NT2/D1 (cell line): ENCODE results near the gene URAD.

Source experiments
- DNase-seq: peaks from one replicate; pipeline ENCODE4 v3.0.0-alpha.2; 2011; ENCODE audit warnings: low read depth, low spot score
- H3K27me3 ChIP-seq: 2 replicates; pipeline ENCODE4 v1.6.0; 2011; ENCODE audit warnings: mild to moderate bottlenecking; ENCODE audit not compliant: insufficient read length, insufficient read depth
- H3K36me3 ChIP-seq: 2 replicates; pipeline ENCODE4 v1.6.1; 2011; ENCODE audit warnings: mild to moderate bottlenecking, low read length, mixed read lengths; ENCODE audit not compliant: insufficient read depth, insufficient read length
- H3K4me1 ChIP-seq: 2 replicates; pipeline ENCODE4 v1.5.1; 2011; ENCODE audit not compliant: insufficient read depth, insufficient read length
- H3K4me3 ChIP-seq: 2 replicates; pipeline ENCODE4 v1.5.1; 2011; ENCODE audit warnings: low read depth; ENCODE audit not compliant: insufficient read length
- H3K9ac ChIP-seq: 2 replicates; pipeline ENCODE4 v1.6.0; 2011; ENCODE audit warnings: low read depth; ENCODE audit not compliant: insufficient read length
- H3K9me3 ChIP-seq: 2 replicates; pipeline ENCODE4 v1.5.1; 2011; ENCODE audit warnings: mild to moderate bottlenecking, low read length; ENCODE audit not compliant: insufficient read depth
- SUZ12 ChIP-seq: IDR thresholded peaks from 2 replicates; pipeline ENCODE4 v1.6.1; 2011; ENCODE audit not compliant: insufficient read length, insufficient read depth; ENCODE audit errors: extremely low read depth
- YY1 ChIP-seq: IDR thresholded peaks from 2 replicates; pipeline ENCODE4 v1.6.1; 2011; ENCODE audit not compliant: insufficient read length, insufficient read depth
- ZNF274 ChIP-seq: IDR thresholded peaks from 2 replicates; pipeline ENCODE4 v1.6.1; 2011; ENCODE audit warnings: mild to moderate bottlenecking, low read depth, low read length

Gene URAD

GRCh38 chr13:27997904-27998522 lies 9.5 kb upstream of the URAD start:
- DNase-seq = no peak
- Histone ChIP-seq H3K36me3 (no peaks in the 10 kb centered on the region), H3K4me1 (peaks cover 4% of the 10 kb centered on the region), H3K27me3 (peaks cover 11% of the 10 kb centered on the region), H3K4me3 (no peak overlapping the region), H3K9me3 (no peaks in the 10 kb centered on the region), H3K9ac (no peak overlapping the region)
- TF ChIP-seq SUZ12 (no peak), ZNF274 (no peak), YY1 (no peak)

GRCh38 chr13:27991881-27992280 lies 3.4 kb upstream of the URAD start:
- H3K4me1 ChIP-seq = no peaks in the 10 kb centered on the region
- no peaks in the 10 kb centered on the region for H3K9me3 ChIP-seq
- DNase-seq = no peak
- H3K27me3 ChIP-seq = peaks cover 45% of the 10 kb centered on the region
- TF ChIP-seq ZNF274 (no peak), SUZ12 (no peak), YY1 (no peak)
- no peaks in the 10 kb centered on the region for H3K36me3 ChIP-seq
- no peak overlapping the region for H3K4me3 ChIP-seq
- no peak overlapping the region for H3K9ac ChIP-seq

GRCh38 chr13:27985600-27985999 lies 2.9 kb downstream of the URAD start:
- Histone ChIP-seq H3K36me3 (no peaks in the 10 kb centered on the region), H3K4me3 (no peak overlapping the region), H3K4me1 (no peaks in the 10 kb centered on the region), H3K27me3 (peaks cover 94% of the 10 kb centered on the region), H3K9ac (no peak overlapping the region), H3K9me3 (no peaks in the 10 kb centered on the region)
- no peak for TF ChIP-seq ZNF274
- no peak for DNase-seq

DNA sequence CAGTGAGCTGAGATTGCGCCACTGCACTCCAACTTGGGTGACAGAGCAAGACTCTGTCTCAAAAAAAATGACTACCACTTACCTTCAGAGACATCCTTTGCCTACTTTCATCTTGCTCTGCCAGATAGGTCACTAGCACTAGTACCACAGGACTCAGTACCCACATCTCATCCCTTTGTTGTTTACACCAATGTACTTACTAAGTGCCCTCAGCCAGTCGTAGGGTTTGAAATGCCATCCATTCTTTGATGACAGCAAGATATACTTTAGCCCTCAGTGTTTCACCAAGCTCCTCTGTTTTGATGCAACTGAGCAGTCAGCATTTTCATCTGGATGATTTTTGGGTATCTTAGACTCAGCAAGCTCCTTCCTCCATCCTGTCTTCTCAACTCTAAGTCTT lies 6.1 kb downstream of the URAD start:
- no peak for TF ChIP-seq YY1
- no peak for TF ChIP-seq SUZ12
- TF ChIP-seq ZNF274 = no peak
- Histone ChIP-seq H3K4me3 (no peak overlapping the region), H3K9me3 (no peaks in the 10 kb centered on the region), H3K9ac (no peak overlapping the region), H3K36me3 (no peaks in the 10 kb centered on the region), H3K4me1 (peaks cover 2% of the 10 kb centered on the region), H3K27me3 (peaks cover 99% of the 10 kb centered on the region)
- no peak for DNase-seq

GRCh38 chr13:27981006-27981708 lies 7.3 kb downstream of the URAD start:
- H3K9ac ChIP-seq = no peak overlapping the region
- no peak overlapping the region for H3K4me3 ChIP-seq
- H3K4me1 ChIP-seq = peaks cover 2% of the 10 kb centered on the region
- H3K27me3 ChIP-seq = peaks cover 99% of the 10 kb centered on the region
- DNase-seq = no peak
- H3K36me3 ChIP-seq = no peaks in the 10 kb centered on the region
- no peaks in the 10 kb centered on the region for H3K9me3 ChIP-seq
- TF ChIP-seq SUZ12 = peak; percentile 95
- no peak for TF ChIP-seq ZNF274
- TF ChIP-seq YY1 = no peak

- no peak overlapping the region for H3K9ac ChIP-seq
- no peak for DNase-seq
- no peaks in the 10 kb centered on the region for H3K9me3 ChIP-seq
- H3K36me3 ChIP-seq = no peaks in the 10 kb centered on the region
- H3K27me3 ChIP-seq = peaks cover 99% of the 10 kb centered on the region
- TF ChIP-seq YY1 = no peak
- TF ChIP-seq SUZ12 = peak; percentile 95
- H3K4me1 ChIP-seq = peaks cover 2% of the 10 kb centered on the region
- H3K4me3 ChIP-seq = no peak overlapping the region
These were observed 8.1 kb downstream of the URAD start for GRCh38 chr13:27980280-27980998.

DNA sequence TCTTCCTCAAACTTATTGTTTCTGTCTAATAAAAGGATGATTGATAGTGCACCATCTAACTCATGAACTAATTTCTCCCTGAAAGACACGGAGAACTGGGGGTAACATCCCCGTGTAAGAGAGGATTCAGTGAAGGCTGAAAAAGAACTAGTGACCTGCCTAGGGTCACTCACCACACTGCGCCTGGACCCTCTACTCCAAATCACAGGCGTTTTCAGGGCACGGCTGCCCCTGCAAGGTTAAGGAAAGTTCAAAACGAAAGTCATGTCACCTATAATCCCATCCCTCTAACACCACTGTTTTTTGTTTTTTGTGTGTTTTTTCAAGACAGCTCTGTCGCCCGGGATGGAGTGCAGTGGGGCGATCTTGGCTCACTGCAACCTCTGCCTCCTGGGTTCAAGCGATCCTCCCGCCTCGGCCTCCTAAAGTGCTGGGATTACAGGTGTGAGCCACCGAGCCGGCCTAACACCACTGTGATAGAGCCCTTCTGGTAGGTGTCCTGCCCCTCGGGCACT lies 8.7 kb downstream of the URAD start:
- TF ChIP-seq SUZ12 (no peak), YY1 (no peak), ZNF274 (no peak)
- H3K4me3 ChIP-seq = no peak overlapping the region
- no peaks in the 10 kb centered on the region for H3K36me3 ChIP-seq
- H3K9me3 ChIP-seq = no peaks in the 10 kb centered on the region
- peaks cover 2% of the 10 kb centered on the region for H3K4me1 ChIP-seq
- H3K27me3 ChIP-seq = peaks cover 99% of the 10 kb centered on the region
- DNase-seq = no peak
- no peak overlapping the region for H3K9ac ChIP-seq
